Ramos (cell line): Measurements from ENCODE around the gene NEGR1.

ENCODE experiments used
- in situ Hi-C: fragments of 300-500 bp; cut with MboI; formaldehyde crosslinking; loops from one replicate; pipeline ENCODE4 v1.14.3; 2022; ENCODE audit warnings: low sequenced_read_pairs; ENCODE audit not compliant: unreplicated experiment

The NEGR1 gene

DNA sequence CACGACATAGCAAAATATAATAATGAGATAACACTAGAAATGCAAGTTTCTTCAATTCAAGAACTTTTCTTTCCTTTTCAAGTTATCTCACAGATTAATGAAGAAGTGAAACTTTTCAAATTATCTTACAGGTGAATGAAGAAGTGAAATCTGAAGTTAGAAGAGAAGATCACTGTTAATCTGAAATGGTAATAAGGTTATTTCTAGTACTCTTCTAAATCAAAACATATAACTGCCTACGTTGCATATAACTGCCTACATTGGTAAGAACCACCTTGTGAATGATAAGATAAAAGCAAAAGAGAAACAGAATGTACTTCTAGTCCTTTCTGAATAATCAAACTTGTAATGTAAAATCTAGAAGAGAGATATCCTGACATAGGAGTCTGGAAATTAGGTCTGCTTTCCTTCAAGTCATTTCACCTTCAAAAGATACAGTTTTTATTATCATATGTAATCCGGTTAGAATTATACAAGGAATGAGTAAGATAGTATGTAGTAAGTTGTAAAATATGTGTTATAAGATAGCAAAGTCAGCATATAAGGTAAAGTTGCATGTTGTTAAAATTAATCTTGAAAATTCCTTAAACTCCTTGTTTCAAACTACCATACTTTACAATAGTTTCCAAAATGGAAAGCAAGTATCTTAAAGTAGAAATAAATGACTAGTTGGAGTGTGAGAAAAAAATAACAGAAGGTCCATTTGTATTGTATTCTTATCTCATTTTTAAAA, 679.1 kb downstream of the NEGR1 start:
- in situ Hi-C loops, result no loop called here

DNA sequence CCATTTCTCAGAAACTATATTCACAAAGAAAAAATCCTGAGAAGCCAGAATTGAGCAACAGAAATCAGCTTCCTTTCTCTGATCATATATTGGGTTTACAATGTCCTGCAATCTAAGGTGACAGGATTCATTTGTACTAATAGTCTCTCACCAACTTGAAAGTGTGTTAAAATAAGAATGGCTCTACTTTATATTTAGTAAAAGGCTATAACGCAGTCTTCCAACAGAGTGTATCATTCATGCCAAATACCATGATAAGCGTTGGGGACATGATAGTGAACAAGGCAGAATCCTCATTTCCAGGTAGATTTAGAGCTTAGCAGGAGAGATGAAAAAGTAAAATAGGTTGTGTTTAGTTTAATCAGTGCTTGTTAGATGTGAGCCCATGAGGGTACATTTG, 682.3 kb downstream of the NEGR1 start:
- in situ Hi-C loops, result no loop called here

DNA sequence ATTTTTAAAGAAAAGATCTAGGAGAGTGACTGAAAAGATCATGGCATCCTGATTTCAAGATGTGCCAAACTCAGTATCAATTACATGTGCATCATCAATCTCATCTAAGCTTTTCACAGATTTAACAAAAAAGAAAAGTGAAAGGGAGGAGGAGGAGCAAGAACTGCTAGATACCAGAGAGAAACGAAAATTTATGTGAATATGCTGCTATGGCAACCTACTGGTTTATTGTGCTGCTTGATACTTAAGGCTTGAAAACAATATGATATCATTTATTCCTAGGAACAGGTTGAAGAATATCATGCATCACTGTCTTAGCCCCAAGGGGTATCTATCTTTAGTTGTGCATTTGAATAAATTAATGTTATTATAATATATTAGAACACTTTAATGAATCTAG, 683.0 kb downstream of the NEGR1 start:
- in situ Hi-C loops, result no loop called here

DNA sequence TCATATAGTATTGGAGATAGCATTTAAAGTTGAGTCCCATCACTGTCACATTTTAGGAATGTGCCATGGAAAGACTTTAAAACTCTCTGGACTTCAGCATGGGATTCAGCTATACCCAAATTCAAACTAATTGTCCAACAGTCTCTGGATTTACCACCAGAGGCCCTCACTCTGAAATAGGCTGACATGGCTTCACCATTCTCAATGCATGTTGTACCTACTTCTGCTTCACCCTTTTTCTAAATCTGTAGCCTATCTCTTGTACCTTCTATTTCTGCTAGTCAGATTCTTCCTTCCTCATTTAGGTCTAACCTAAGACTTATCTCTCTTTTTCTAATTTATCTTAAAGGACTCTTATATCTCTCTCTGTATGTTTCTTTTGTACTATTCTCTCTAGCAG, 688.8 kb downstream of the NEGR1 start:
- in situ Hi-C loops, result no loop called here

DNA sequence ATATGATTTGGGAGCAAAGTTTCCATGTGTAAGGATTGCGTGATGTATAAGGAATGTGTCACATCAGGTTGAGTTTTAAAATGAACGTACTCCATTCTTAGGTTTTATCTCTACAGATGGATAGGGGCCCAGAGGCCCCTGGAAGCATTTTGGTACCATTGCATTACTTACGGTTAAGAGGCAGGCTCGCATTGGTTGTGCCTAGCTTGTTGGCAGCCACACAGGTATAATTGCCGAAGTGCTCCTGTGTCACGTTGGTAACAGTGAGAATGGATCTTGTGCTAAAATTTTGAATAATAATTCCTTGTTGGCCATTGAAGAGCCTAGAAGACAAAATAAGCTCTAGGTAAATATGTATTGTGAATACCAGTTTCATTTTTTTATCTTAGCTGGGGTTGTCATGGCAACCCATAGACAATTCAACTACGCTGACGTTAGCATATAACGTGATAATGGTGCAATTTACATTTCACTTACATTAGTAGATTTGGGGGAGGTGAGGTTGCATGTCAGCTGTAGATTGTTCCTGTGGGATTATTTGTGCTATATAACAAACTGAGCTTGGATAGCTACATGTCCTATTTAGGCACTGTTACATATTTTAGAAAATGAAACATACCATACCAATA, 689.6 kb downstream of the NEGR1 start:
- in situ Hi-C loops, result no loop called here

DNA sequence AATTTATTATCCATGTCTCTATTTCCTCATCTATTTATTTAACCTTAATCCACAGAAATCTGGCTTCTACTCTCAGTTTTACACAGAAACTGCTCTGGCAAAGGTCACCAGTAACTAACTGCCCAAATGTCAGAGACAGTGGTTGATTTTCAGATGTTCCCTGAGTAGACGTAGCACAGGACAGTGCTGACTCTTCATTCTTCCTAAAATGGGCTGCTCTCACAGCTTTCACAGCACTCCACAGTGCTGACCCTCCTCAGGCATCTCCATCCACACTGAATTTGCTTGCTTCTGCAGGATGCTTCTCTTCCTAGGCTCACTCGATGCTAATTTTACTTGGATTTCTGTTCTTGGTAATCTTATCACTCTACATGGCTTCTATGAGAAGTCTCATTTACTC, 693.3 kb downstream of the NEGR1 start:
- in situ Hi-C loops, result no loop called here

DNA sequence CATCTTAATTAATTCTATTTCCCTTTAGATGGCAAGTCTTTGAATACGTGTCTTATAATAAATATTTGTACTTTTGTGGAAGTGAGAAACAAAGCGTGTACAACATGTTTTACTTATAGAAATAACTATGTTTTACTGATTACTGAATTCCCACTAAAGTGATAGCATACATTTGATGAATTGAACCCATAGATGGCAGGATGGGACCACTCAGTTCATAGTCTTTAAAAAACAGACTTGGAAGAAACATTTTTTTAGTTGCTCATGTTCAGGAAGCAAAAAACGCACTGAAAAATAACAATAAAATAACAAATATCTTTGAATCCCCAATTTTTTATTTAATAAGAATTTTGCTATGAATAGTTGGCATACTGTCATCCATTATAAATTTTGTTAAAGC, 694.4 kb downstream of the NEGR1 start:
- in situ Hi-C loops, result no loop called here

DNA sequence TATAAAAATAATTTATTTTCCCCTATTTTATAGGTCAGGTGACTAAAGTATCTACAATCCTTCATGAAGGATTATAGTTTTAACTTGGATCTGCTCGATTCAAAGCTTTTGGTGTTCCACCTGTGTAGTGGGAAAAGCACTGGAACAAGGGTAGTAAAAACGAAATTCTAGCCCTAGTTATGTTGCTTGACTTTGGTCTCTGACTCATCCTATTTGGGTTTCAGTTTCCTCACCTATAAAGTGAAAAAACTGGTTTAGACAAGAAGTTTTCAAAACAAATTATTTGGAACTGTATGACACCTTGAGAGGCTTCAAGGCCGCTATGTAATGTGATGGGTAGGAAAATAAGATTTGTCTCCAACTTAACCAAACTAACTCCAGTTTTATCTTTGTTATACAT, 696.3 kb downstream of the NEGR1 start:
- in situ Hi-C loops, result no loop called here

DNA sequence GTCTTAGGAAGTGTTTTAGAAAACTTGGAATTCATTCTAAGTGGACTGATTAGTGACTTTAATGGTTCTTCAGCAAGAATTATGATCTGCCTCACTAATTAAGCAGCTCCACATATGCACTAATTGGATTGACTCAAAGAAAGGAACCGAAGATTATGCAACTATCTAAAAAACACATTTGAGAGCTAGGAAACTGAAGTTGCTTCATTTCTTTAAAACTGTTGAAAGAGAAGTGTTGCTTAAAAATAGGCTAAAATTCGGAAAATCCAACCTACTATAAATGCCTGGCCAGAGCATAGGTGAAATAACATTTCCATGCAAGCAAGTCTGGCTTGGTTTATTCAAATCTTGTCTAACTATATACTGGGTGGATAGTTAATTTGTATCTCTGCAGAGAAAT, 698.6 kb downstream of the NEGR1 start:
- in situ Hi-C loops, result no loop called here

DNA sequence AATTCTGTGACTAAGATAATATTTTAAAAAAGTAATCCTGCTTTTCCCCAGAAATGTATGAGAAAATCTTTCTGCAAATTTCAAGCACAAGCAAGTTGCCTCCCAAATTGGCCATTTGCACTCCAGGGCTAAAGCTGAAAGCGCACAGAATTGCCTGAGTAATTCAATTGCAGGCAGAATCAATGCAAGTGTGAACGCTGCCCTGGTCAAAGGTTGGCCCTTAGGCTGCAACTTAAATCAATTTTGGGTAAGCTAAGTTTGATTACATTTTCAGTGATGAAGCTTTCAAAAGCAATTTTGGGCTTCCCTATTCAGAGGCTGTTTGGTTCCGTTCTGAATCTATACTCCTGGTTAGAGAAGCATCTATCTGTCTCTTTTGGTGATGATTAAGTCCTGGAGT, 699.7 kb downstream of the NEGR1 start:
- in situ Hi-C loops, result no loop called here

DNA sequence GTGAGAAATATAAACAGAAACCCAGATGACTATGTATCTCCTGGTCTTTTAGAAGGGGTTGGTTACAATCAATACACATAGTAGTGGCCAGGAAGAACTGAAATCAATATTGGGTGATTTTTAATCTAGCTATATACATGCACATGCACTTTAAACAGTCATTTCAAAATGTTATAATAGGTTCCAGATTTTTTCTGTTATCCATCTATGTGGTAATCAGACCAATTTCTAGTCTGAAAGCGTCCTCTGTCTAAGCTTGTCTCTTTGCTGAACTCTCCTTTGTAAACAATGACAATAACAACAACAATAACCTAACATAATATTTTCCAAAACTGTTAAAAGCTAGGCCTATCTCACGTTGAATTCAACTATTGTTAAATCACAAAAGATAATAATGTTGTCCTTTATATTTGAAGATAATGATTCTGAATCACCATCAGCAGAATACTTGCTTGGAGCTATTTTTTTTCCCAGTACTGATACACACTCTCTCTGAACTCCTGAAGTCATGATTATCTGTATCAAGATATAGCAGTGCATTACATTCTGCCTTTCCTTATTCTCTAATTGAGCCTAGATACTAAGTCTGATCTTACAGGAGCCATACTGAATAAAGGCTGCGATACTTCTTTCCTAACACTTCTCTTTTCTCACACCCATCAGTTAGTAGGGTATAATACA, 704.7 kb downstream of the NEGR1 start:
- in situ Hi-C loops, result no loop called here

DNA sequence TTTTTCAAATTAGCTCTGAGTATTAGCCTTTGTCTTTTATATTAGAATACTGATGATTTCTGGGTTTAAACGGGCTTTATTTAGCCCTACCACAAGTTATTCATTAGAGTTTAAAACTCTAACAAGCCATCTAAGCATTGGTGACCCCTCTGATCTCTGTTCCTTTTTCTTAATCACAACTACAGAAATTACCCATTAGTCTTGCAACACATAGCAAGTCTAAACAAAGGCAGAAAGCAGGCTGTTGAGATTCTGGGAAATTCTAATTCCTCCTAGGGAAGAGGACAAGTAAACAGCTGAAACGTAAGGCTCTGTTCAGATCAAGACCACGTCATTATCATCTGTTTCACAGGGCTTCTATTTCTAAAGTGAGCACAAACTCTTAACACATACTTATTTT, 710.3 kb downstream of the NEGR1 start:
- in situ Hi-C loops, result no loop called here

DNA sequence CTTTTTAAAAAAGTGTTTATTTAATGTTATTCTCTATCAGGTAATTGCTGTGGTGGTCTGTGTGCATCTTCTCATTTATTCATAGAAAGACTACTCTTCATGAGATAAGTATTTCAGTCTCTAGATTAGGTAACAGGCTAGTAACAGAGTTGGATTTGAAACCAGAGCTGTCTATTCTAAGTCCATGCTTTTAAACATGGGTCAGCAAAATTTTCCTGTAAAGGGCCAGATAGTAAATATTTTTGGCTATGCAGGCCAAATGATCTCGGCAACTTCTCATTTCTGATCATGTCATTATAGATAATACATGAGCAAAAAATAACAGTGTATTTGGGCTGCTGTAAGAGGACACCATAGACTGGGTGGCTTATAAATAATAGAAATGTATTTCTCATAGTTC, 715.9 kb downstream of the NEGR1 start:
- in situ Hi-C loops, result no loop called here

DNA sequence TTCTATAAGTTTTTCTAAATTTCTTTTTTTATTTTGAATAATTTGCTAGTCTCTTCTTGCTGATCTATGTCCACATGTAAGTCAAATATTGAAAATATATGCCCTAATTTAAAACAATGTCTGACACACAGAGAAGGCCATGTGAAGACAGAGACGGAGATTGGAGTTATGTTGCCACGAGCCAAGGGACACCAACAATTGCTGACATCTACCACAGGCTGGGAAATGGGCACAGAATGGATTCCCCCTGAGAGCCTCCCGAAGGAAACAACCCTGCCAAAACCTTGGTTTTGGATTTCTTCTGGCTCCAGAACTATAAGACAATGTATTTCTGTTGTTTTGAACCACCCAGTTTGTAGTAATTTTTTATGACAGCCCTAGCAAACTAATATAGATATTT, 716.5 kb downstream of the NEGR1 start:
- in situ Hi-C loops, result no loop called here

DNA sequence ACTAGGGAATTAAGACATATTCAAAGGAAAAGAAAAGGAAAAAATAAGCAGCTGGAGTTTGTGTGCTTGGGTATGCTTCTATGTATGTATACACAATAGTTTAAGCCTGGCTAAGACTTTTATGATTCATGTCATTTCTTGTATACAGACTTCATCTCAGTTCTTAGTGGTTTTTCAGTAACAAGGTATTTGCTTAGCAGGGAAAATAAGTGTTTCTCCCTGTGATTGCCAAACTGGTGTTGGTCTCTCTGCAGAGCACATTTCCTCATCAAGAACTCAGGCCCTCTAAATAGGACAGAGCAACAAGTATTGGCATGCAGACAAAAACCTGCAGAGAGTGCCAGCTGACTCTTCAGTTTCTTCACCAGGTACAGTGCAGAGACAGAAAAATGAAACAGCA, 717.1 kb downstream of the NEGR1 start:
- in situ Hi-C loops, result no loop called here

DNA sequence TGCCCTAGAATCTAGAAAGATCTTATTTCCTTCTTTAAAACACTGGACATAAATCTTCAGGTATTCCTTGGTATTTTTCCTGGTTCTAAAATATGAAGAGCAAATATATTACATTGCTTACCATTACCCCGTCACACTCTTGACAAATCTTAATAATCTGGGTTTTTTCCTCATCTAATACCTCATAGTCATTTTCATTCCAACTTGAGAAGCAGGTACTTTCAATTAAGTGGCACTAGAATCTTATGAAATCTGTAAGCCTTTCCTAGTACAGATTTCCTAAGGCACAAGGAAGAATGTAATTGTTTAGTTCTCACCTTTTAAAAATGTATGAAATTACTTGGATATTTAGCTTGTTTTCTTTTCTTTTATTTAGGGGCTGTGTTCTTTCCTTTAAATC, 720.0 kb downstream of the NEGR1 start:
- in situ Hi-C loops, result no loop called here

DNA sequence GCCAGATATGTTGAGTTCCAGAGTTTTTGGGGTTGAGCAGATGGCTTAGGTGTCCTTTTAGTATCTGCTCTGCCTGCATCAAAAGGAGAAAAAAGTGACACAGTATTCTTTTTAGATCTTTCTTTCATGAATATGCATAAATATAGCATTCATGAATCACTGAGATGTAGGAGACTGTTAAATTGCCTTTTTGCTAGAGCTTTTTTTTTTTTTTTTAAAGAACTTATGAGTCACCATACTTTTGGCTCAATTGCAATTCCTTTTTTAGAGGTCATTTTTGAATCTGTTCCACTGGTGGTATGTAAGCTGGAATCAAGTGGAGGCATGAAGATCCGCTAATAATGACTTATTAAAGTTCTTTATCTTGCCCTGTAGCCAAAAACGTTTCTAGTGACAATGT, 720.6 kb downstream of the NEGR1 start:
- in situ Hi-C loops, result no loop called here

DNA sequence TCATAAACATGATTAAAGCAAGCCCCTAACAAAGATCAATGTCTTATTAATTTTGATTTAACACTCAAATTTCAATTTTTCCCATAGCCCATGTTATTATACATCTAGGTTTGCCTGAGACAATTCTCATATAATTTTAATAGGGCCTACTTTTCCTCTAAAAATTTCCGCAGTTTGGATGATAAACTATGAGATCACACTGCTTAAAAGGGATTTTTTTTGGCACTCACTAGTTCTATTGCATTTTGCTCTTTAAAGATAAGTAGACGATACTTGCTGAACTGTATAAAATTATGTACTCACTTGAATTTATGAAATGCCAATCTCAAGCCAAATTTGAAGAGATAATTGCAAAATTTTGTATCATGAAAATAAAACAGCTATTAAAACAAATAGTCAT, 721.1 kb downstream of the NEGR1 start:
- in situ Hi-C loops, result no loop called here

DNA sequence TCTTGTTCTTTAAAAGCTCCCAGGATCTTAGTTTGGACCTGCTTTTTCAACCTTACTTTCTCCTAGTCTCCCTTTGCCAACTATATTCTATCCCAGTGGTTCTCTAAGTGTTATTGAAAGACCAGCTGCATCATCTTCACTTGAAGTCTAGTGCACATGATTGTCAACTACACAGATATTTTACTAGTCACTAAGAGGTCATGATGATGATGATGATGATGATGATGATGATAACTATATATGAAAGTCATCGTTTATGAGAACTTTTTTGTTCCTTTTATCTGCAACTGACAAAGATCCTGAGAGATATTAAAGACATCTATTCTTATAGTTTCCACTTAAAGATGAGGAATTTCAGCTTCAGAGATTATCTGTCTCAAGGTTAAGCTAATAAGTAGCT, 722.5 kb downstream of the NEGR1 start:
- in situ Hi-C loops, result no loop called here

DNA sequence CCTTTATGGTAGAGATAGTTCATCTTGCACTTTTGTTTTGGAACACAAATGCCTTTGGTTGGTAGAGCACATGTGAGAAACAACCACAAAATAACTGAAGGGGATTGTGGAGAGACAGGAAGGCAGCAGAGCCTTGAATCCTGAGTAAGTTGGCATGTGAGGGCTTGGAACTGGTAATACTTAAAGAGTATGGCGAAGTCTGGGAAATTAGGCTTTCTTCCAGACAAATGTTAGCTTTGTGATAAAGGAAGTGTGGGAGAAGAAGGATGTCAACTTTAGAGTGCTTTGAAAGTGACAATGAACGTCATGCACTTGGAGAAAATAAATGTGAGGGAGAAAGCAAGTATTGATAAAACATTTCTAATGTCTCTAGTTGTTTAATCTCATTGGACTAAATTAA, 725.2 kb downstream of the NEGR1 start:
- in situ Hi-C loops, result no loop called here

DNA sequence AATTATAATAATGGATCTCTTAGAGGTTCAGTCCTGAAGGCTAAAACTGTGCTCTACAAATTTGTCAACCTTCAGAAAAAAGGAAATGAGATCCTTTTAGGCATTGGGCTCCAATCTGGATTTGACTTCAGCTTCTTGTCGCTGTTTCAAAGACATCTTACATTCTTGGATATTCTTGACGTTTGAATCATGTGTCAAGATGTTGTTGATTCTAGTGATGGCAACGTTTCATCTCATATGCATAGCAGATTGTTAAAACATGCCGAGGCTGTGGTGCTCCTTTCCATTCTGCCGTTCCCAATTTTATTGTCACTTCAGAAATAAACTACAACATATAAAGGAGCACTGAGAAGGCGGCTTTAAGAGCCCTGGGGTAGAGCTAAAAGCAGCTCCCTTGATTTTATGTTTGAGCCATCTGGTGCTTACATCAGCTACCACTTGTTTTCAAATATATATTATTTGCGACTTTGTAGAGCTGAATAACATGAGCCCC, 733.9 kb downstream of the NEGR1 start:
- in situ Hi-C loops, result no loop called here

DNA sequence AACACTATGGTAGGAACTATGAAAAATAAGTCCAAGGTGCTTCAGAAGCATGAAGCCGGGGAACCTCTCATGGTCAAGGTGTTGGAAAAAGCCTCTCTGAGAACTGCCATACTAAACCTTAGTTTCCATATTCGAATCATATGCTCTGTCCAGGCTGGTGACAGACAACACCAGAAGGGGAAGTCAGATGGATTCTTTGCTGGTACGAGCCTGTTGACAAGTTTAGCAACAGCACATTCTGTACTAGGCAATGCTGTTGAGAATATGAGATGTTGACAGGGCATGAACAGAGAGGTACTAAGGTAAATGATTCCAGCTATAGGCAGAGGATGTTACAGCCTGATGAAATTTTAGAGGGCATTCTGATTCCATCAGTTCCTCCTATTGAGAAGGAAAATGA, 740.2 kb downstream of the NEGR1 start:
- in situ Hi-C loops, result no loop called here
